WTC11 (cell line): ENCODE measurements around the gene ROPN1L. TPM values are rescaled to one million over a fixed set of nuclear protein-coding genes. Genes with fewer than 3 reads are reported as not detected.
A peak's percentile ranks its signal among the peaks of the same experiment; 100 is the strongest.

Source experiments
- ATAC-seq: fragments of 200-7000 bp; cut with Tn5 transposase; 2 replicates; pipeline ENCODE4 v1.10.0; 2021; ENCODE audit warnings: mild to moderate bottlenecking, moderate library complexity
- Bru-seq: library from RNA; stranded (reverse); fragments of 400-500 nt; gene quantifications from one replicate; lab custom pipeline; 2021; lab: Mats Ljungman, UMichigan
- CTCF ChIA-PET: fragments of 300-600 bp; sonication (Branson Sonifier 250); formaldehyde crosslinking; loops from one replicate; lab custom pipeline; 2021; ENCODE audit warnings: antibody characterized with exemption; lab: Charles Lee
- POLR2A ChIA-PET: fragments of 350-600 bp; sonication (Branson Sonifier 250); formaldehyde crosslinking; loops from one replicate; lab custom pipeline; 2021; ENCODE audit warnings: antibody characterized with exemption; lab: Charles Lee
- DNase-seq: peaks from one replicate; pipeline ENCODE4 v3.0.0; 2021; ENCODE audit warnings: low spot score
- H3K27ac Mint-ChIP-seq: 2 replicates; pipeline ENCODE4 v1.8.0; 2021; ENCODE audit warnings: mixed read lengths
- H3K27me3 Mint-ChIP-seq: 2 replicates; pipeline ENCODE4 v1.8.0; 2021; ENCODE audit warnings: low read depth, mild to moderate bottlenecking, moderate library complexity, mixed read lengths
- H3K36me3 Mint-ChIP-seq: 2 replicates; pipeline ENCODE4 v1.8.0; 2021; ENCODE audit warnings: mixed read lengths
- H3K4me1 Mint-ChIP-seq: 2 replicates; pipeline ENCODE4 v1.8.0; 2022; ENCODE audit warnings: mixed read lengths
- H3K4me3 Mint-ChIP-seq: 2 replicates; pipeline ENCODE4 v1.8.0; 2021; ENCODE audit warnings: mild to moderate bottlenecking, moderate library complexity, mixed read lengths
- H3K9me3 Mint-ChIP-seq: 2 replicates; pipeline ENCODE4 v1.8.0; 2021; ENCODE audit warnings: mixed read lengths
- ATF6 ChIP-seq: sonication (generic); formaldehyde crosslinking; IDR thresholded peaks from 2 replicates; pipeline ENCODE4 v1.8.1; 2023; ENCODE audit warnings: mild to moderate bottlenecking, missing genetic modification reagents
- E2F5 ChIP-seq: sonication (generic); formaldehyde crosslinking; IDR thresholded peaks from 2 replicates; pipeline ENCODE4 v1.8.1; 2022; ENCODE audit warnings: mild to moderate bottlenecking, moderate library complexity, missing genetic modification reagents
- ESRRA ChIP-seq: sonication (generic); formaldehyde crosslinking; IDR thresholded peaks from 2 replicates; pipeline ENCODE4 v1.8.1; 2022; ENCODE audit warnings: mild to moderate bottlenecking, missing genetic modification reagents, borderline replicate concordance
- FOXJ3 ChIP-seq: sonication (generic); formaldehyde crosslinking; IDR thresholded peaks from 2 replicates; pipeline ENCODE4 v1.9.0; 2021; ENCODE audit warnings: missing genetic modification reagents, mild to moderate bottlenecking, borderline replicate concordance
- FOXP1 ChIP-seq: sonication (generic); formaldehyde crosslinking; IDR thresholded peaks from 2 replicates; pipeline ENCODE4 v1.8.0; 2022; ENCODE audit warnings: missing genetic modification reagents, mild to moderate bottlenecking, moderate library complexity, borderline replicate concordance
- FOXP4 ChIP-seq: sonication (generic); formaldehyde crosslinking; IDR thresholded peaks from 2 replicates; pipeline ENCODE4 v1.8.0; 2022; ENCODE audit warnings: mild to moderate bottlenecking, missing genetic modification reagents
- JAZF1 ChIP-seq: fragments of 250-450 bp; sonication (Bioruptor Pico); IDR thresholded peaks from 2 replicates; pipeline ENCODE4 v1.9.0; 2021; ENCODE audit warnings: moderate library complexity, mild to moderate bottlenecking, inconsistent platforms
- MLX ChIP-seq: sonication (generic); formaldehyde crosslinking; IDR thresholded peaks from 2 replicates; pipeline ENCODE4 v1.8.1; 2023; ENCODE audit warnings: mild to moderate bottlenecking, missing genetic modification reagents, moderate library complexity
- MXD4 ChIP-seq: fragments of 250-450 bp; sonication (Bioruptor Pico); IDR thresholded peaks from 2 replicates; pipeline ENCODE4 v1.8.0; 2021; ENCODE audit warnings: mild to moderate bottlenecking, moderate library complexity, borderline replicate concordance
- MYBL2 ChIP-seq: sonication (generic); formaldehyde crosslinking; IDR thresholded peaks from 2 replicates; pipeline ENCODE4 v1.8.1; 2023; ENCODE audit warnings: mild to moderate bottlenecking, moderate library complexity, missing genetic modification reagents
- NR3C1 ChIP-seq: sonication (generic); formaldehyde crosslinking; conservative IDR thresholded peaks from 2 replicates; pipeline ENCODE4 v1.8.1; 2023; ENCODE audit warnings: low read depth, mild to moderate bottlenecking, missing genetic modification reagents
- OVOL2 ChIP-seq: fragments of 250-450 bp; sonication (Bioruptor Pico); IDR thresholded peaks from 2 replicates; pipeline ENCODE4 v1.9.0; 2021; ENCODE audit warnings: mild to moderate bottlenecking, borderline replicate concordance
- PREB ChIP-seq: sonication (generic); formaldehyde crosslinking; IDR thresholded peaks from 2 replicates; pipeline ENCODE4 v1.8.1; 2022; ENCODE audit warnings: mild to moderate bottlenecking, missing genetic modification reagents, moderate library complexity, borderline replicate concordance
- PRRX2 ChIP-seq: fragments of 250-450 bp; sonication (Bioruptor Pico); IDR thresholded peaks from 2 replicates; pipeline ENCODE4 v1.8.0; 2021; ENCODE audit warnings: mild to moderate bottlenecking
- RELA ChIP-seq: sonication (generic); formaldehyde crosslinking; IDR thresholded peaks from 2 replicates; pipeline ENCODE4 v1.8.1; 2022; ENCODE audit warnings: missing genetic modification reagents, mild to moderate bottlenecking, borderline replicate concordance
- SOX15 ChIP-seq: fragments of 250-450 bp; sonication (Bioruptor Pico); IDR thresholded peaks from 2 replicates; pipeline ENCODE4 v1.9.0; 2021; ENCODE audit warnings: mild to moderate bottlenecking
- STAT6 ChIP-seq: sonication (generic); formaldehyde crosslinking; conservative IDR thresholded peaks from 2 replicates; pipeline ENCODE4 v1.8.1; 2023; ENCODE audit warnings: mild to moderate bottlenecking, low read depth, missing genetic modification reagents, moderate library complexity
- TEAD1 ChIP-seq: sonication (generic); formaldehyde crosslinking; IDR thresholded peaks from 2 replicates; pipeline ENCODE4 v1.8.0; 2022; ENCODE audit warnings: mild to moderate bottlenecking, missing genetic modification reagents
- ZNF396 ChIP-seq: fragments of 250-450 bp; sonication (Bioruptor Pico); IDR thresholded peaks from 2 replicates; pipeline ENCODE4 v1.8.0; 2021; ENCODE audit warnings: mild to moderate bottlenecking, moderate library complexity, borderline replicate concordance
- ZNF416 ChIP-seq: fragments of 250-450 bp; sonication (Bioruptor Pico); IDR thresholded peaks from 2 replicates; pipeline ENCODE4 v1.9.0; 2021; ENCODE audit warnings: mild to moderate bottlenecking, inconsistent platforms
- ZNF671 ChIP-seq: fragments of 250-450 bp; sonication (Bioruptor Pico); IDR thresholded peaks from 2 replicates; pipeline ENCODE4 v1.8.0; 2021; ENCODE audit warnings: mild to moderate bottlenecking
- long read RNA-seq, 3 experiments: library from RNA in 1 of 3; library from capped mRNA in 1 of 3; library from polyadenylated mRNA in 1 of 3; unstranded in 2 of 3; stranded (forward) in 1 of 3; transcript quantifications; one replicate each; pipeline ENCODE4 v2.0.0, GENCODE V29; 2021
- total RNA-seq: library from RNA; stranded (reverse); gene quantifications from 3 replicates; pipeline ENCODE4 v1.2.3, GENCODE V29; 2021
- TF ChIP-seq, protein P1 (sequence below): sonication (generic); formaldehyde crosslinking; IDR thresholded peaks from 2 replicates; pipeline ENCODE4 v1.8.1; 2023; ENCODE audit warnings: mild to moderate bottlenecking, moderate library complexity, missing genetic modification reagents

Gene ROPN1L
- total RNA-seq, result 0.27 TPM in 1 of 3 replicates, not detected in the others
- Bru-seq, nascent RNA, result percentile 9 among the genes with signal in this experiment
- long read RNA-seq, experiment 1, result 0 reads
- long read RNA-seq, experiment 2, partial matches to known transcripts, result 0 of 1 reads
- long read RNA-seq, experiment 2, other reads (novel, unspliced or antisense), result 1 of 1 reads
- long read RNA-seq, experiment 3, partial matches to known transcripts, result 0 of 1 reads
- long read RNA-seq, experiment 3, other reads (novel, unspliced or antisense), result 0 of 1 reads

DNA sequence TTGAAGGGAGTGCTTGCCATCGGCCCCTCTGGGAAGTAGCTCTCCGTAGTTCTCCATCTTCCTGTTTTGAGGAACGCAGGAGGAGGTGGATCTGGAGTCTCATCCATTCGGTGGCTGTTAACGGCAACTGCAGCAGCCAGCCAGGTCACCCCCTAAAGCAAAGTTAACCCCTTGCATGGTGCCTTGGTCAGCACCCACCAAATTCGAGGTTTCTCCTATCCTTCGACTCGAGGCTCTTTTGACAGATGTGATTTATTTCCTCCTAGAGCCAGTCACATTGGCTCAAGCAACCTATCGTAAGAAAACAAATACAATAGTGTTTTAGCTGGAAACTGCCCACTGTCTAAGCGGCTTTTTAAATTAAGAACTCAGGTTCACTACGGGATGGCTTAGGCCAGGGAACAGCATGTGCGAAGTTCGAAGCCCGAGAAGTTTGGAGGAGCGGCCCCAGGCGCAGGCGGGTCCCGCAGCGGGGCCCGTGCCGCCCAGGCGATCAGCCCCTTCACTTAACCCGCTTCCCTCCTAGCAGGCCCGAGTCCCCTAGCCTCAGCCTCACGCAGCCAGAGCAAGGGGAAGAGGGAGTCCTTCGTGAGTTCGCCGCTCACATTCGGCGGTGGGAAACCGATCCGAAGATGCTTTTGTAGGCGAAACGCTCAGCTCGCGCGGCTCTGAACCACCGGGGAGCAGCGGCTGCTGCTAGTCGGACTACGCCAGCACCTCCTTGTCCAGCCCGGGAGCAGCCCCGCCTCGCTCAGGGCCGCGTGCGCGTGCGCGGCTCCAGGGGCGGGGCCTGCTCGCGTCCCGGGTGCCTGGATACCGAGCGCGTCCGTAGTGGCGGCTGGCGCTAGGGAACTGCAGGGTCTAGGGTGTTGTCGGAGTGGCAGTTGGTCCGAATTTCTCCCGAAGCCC lies at the start of gene ROPN1L:
Gene ROPN1L, plus strand, starts transcription at position 797 of the 909 bp plus-strand sequence. CDS start 289 bp downstream, outside the sequence.
- no peak within 1 kb of the TSS for H3K27ac Mint-ChIP-seq
- ATAC-seq (peak; percentile 94), DNase-seq (peak; percentile 88)
- POLR2A ChIA-PET, result interaction anchor here (0.6 to 1.2 kb wide), 2 partner anchors 13 to 72 kb away, joined by 3 read pairs; no protein-coding TSS in a partner anchor
- CTCF ChIA-PET, result interaction anchor here (0.6 to 4.6 kb wide), 8 partner anchors 12 to 261 kb away, joined by 3 to 26 read pairs (median 4); partner anchors contain the start of gene MARCHF6
- no peaks in the 10 kb centered on the region for H3K36me3 Mint-ChIP-seq
- no peaks in the 10 kb centered on the region for H3K9me3 Mint-ChIP-seq
- H3K4me3 Mint-ChIP-seq, result peak within 1 kb of the TSS; percentile 81
- H3K4me1 Mint-ChIP-seq, result peaks cover 9% of the 10 kb centered on the region
- H3K27me3 Mint-ChIP-seq, result peaks cover 35% of the 10 kb centered on the region
- TF ChIP-seq MLX (CRISPR knock-in tag) (no peak; the same call in 1 of the 2 replicates), ZNF416 (CRISPR knock-in tag) (no peak), ESRRA (CRISPR knock-in tag) (no peak), MXD4 (no peak), FOXP4 (CRISPR knock-in tag) (0 out of 2 replicates have a peak, but pooled peaks have one; percentile 25), FOXP1 (CRISPR knock-in tag) (0 out of 2 replicates have a peak, but pooled peaks have one; percentile 6), RELA (no peak), SOX15 (CRISPR knock-in tag) (no peak), ZNF396 (CRISPR knock-in tag) (no peak), OVOL2 (CRISPR knock-in tag) (no peak), E2F5 (0 out of 2 replicates have a peak, but pooled peaks have one; percentile 39), PRRX2 (CRISPR knock-in tag) (no peak), STAT6 (CRISPR knock-in tag) (no peak), MYBL2 (CRISPR knock-in tag) (peak; percentile 53; the same call in 1 of the 2 replicates), TEAD1 (CRISPR knock-in tag) (no peak), ZNF671 (CRISPR knock-in tag) (no peak), NR3C1 (CRISPR knock-in tag) (no peak), FOXJ3 (CRISPR knock-in tag) (no peak), PREB (CRISPR knock-in tag) (no peak), JAZF1 (CRISPR knock-in tag) (no peak), ATF6 (CRISPR knock-in tag) (no peak)
- TF ChIP-seq, protein P1, sequence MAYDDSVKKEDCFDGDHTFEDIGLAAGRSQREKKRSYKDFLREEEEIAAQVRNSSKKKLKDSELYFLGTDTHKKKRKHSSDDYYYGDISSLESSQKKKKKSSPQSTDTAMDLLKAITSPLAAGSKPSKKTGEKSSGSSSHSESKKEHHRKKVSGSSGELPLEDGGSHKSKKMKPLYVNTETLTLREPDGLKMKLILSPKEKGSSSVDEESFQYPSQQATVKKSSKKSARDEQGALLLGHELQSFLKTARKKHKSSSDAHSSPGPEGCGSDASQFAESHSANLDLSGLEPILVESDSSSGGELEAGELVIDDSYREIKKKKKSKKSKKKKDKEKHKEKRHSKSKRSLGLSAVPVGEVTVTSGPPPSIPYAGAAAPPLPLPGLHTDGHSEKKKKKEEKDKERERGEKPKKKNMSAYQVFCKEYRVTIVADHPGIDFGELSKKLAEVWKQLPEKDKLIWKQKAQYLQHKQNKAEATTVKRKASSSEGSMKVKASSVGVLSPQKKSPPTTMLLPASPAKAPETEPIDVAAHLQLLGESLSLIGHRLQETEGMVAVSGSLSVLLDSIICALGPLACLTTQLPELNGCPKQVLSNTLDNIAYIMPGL (CRISPR knock-in tag), result 0 out of 2 replicates have a peak, but pooled peaks have one; percentile 12
